ENCODE results near the gene MIS18BP1.
"Not testable (repeated sequence)": the region's sequence is repeated elsewhere in the genome, so short reads cannot be mapped to it uniquely, and the experiment has no call there.

MIS18BP1 gene

GRCh38 chr14:45246151-45246550, 6.9 kb downstream of the MIS18BP1 start:
- DNase-seq (ENCODE audit: low spot score): no peak

DNA sequence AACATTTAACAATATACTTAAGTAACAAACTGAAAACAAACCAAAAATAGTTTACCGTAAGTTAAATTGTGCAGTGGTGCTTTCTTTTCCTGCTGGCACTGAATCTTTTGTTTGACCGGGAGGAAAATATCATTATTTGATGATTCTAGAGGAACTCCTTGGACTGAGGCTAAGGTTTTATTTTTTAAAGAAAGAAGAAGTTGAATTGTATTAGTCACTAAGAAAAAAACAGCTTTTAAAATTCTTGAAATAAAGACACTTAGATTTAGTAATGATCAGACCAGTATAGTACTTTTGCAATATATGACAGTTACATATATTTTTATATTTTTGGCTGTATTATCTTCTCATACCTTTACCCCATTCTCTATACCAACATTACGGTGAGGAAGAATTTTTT, 10.3 kb downstream of the MIS18BP1 start:
- no peak for DNase-seq (ENCODE audit: low spot score)

GRCh38 chr14:45238988-45239387, 14.0 kb downstream of the MIS18BP1 start:
- DNase-seq (ENCODE audit: low spot score): no peak

DNA sequence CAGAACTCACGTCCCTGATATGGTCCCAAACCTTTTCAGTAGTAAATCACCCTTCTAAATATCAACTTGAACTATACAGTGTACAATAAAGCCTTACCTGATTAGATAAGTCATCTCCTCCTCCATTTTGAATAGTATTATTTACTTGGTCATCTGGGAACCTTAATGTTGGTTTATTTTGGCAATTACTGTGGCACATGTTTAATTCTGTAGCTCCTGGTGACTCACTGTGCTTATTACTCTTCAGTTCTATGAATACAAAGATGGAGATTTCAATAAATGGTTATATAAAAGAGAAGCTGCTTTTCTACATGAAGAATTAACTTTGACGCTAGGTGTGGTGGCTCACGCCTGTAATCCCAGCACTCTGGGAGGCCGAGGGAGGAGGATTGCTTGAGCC, 25.4 kb downstream of the MIS18BP1 start:
- DNase-seq (ENCODE audit: low spot score): no peak

- DNase-seq (ENCODE audit: low spot score): no peak
These were observed 30.3 kb downstream of the MIS18BP1 start for GRCh38 chr14:45222485-45223262.

- DNase-seq (ENCODE audit: low spot score): not testable (repeated sequence)
These were observed 38.7 kb downstream of the MIS18BP1 start for GRCh38 chr14:45214341-45214740.

DNA sequence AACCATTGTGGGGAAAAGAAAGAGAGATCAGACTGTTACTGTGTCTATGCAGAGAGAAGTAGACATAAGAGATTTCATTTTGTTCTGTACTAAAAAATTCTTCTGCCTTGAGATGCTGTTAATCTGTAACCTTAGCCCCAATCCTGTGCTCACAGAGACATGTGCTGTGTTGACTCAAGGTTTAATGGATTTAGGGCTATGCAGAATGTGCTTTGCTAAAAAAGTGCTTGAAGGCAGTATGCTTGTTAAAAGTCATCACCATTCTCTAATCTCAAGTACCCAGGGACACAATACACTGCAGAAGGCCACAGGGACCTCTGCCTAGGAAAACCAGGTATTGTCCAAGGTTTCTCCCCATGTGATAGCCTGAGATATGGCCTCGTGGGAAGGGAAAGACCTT, 39.3 kb downstream of the MIS18BP1 start:
- DNase-seq (ENCODE audit: low spot score): not testable (repeated sequence)

DNA sequence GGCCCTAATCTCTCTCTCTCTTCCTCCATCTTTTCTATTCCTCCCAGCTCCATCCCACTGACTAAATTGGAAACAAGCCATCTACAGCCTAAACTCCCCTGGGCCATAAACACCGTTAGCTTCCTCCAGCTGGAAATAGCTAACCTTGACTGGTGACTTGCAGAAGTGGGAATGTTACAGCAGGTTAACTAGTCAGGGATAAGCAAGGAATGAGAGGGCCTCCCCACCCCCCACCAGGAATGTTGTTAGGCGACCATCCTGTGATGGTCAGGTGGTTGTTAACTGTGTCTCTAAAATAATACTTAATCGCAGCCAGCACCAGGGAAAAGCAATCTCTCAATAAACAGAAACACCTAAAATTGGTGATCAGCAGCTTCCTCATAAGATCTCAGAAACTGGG, 40.8 kb downstream of the MIS18BP1 start:
- DNase-seq (ENCODE audit: low spot score): peak; percentile 21

DNA sequence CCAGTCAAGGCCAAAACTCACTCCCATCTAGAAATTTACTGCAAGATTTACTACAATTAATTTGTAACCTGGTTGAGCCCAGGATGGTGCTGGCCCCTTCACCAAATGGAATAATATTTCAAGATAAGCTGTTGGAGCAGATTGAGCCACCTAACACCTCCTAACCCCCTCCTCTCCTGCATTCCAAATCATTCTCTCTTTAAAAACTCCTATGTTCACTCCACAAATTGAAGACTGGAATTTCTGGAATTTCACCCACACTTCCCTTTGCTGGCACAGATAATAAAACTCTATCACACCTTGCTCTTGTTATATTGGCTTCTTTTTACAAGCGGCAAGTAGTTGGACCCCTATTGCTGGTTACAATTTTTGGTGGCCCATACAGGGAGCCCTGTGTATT, 41.7 kb downstream of the MIS18BP1 start:
- no peak for DNase-seq (ENCODE audit: low spot score)

- DNase-seq (ENCODE audit: low spot score): no peak
These were observed 42.8 kb downstream of the MIS18BP1 start for GRCh38 chr14:45210159-45210558.

GRCh38 chr14:45204241-45204640, 48.8 kb downstream of the MIS18BP1 start:
- no peak for DNase-seq (ENCODE audit: low spot score)

- DNase-seq (ENCODE audit: low spot score): peak; percentile 17
These were observed 51.1 kb downstream of the MIS18BP1 start for GRCh38 chr14:45201905-45202304.

GRCh38 chr14:45199230-45199629, 53.8 kb downstream of the MIS18BP1 start:
- DNase-seq (ENCODE audit: low spot score): no peak

GRCh38 chr14:45198551-45198950, 54.5 kb downstream of the MIS18BP1 start:
- DNase-seq (ENCODE audit: low spot score): no peak

DNA sequence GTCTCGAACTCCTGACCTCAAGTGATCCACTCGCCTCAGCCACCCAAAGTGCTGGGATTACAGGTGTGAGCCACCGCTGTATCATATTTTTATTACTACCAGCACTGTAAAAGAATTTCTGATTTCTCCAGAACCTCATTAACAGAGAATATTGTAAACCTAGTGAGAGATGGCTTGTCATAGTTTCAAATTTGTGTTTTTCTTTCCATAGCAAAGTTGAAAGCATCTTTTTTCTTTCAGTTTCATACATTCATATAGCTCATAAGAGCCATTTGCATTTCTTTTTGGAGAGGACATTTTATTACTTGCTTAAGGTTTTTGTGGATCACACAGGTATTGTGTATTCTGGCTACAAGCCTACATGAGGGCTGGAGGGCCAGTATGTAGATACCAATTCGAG, 58.0 kb downstream of the MIS18BP1 start:
- no peak for DNase-seq (ENCODE audit: low spot score)

DNA sequence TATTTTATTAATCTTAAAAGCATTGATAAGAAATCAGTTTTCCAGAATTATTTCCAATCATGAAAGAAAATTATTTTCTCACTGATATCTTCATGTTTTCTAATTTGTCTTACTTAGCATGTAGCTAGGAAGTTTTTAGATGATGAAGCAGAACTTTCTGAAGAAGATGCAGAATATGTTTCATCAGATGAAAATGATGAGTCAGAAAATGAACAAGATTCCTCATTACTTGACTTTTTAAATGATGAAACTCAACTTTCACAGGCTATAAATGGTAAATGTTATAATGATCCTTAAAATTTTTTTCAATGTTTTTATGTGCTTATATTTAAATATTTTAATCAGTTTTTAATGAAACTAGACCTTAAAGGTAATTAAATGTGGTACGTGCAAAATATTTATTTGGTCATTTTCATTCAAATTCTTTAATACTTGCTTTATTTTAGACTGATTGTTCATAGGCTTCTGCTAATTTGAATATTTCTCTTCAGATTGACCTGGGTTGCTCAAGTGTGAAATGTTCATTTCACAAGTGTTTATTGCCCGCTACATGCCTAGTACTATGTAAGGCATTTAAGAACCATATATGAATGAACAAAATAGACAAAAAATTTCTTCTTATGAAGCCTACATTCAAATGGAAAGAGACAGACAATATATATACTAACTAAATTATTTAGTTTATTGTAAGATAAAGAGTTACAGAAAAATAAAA, 67.7 kb downstream of the MIS18BP1 start:
- no peak for DNase-seq (ENCODE audit: low spot score)

DNA sequence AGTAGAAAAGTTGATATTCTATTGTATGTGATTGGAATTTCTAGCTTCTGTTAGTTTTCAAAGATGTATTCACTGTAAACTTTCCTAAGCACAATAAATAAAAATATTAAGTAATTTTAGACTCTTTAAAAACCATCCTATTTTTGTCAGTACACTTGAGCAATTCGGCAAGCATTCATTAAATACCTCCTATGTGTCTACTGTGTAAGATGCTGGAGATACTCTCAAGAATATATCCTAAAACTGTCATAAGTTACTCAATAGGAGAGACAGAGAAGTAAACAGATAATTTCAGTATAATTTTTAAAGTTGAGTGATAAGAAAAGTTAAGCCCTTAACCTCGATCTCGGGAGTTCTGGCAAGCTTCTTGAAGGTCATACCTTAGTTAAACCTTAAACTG, 71.2 kb downstream of the MIS18BP1 start:
- DNase-seq (ENCODE audit: low spot score): no peak

- no peak for DNase-seq (ENCODE audit: low spot score)
These were observed 71.7 kb downstream of the MIS18BP1 start for GRCh38 chr14:45181329-45181728.

GRCh38 chr14:45177076-45177475, 75.9 kb downstream of the MIS18BP1 start:
- DNase-seq (ENCODE audit: low spot score): no peak

GRCh38 chr14:45169906-45170305, 83.1 kb downstream of the MIS18BP1 start:
- DNase-seq (ENCODE audit: low spot score): no peak

GRCh38 chr14:45156067-45156466, 96.9 kb downstream of the MIS18BP1 start:
- no peak for DNase-seq (ENCODE audit: low spot score)
